ENCODE results near the gene ELAVL2.

ELAVL2 gene

GRCh38 chr9:23663125-23663524 lies 162.9 kb downstream of the ELAVL2 start:
- no peak for DNase-seq (ENCODE audit: extremely low read depth, low read depth)
- TF ChIP-seq CTCF (IDR thresholded peaks at IDR 0.05; ENCODE audit: low read depth, low read length) = no peak

- no peak for DNase-seq (ENCODE audit: extremely low read depth, low read depth)
- TF ChIP-seq CTCF (IDR thresholded peaks at IDR 0.05; ENCODE audit: low read depth, low read length) = no peak
Observed at GRCh38 chr9:23662320-23662719, 163.7 kb downstream of the ELAVL2 start.

GRCh38 chr9:23659346-23660006 lies 166.6 kb downstream of the ELAVL2 start:
- DNase-seq (ENCODE audit: extremely low read depth, low read depth) = no peak
- TF ChIP-seq CTCF (IDR thresholded peaks at IDR 0.05; ENCODE audit: low read depth, low read length) = no peak

GRCh38 chr9:23658376-23659258 lies 167.4 kb downstream of the ELAVL2 start:
- TF ChIP-seq CTCF (IDR thresholded peaks at IDR 0.05; ENCODE audit: low read depth, low read length) = no peak
- no peak for DNase-seq (ENCODE audit: extremely low read depth, low read depth)

- no peak for TF ChIP-seq CTCF (IDR thresholded peaks at IDR 0.05; ENCODE audit: low read depth, low read length)
- DNase-seq (ENCODE audit: extremely low read depth, low read depth) = no peak
Observed at GRCh38 chr9:23651051-23651450, 175.0 kb downstream of the ELAVL2 start.

- no peak for TF ChIP-seq CTCF (IDR thresholded peaks at IDR 0.05; ENCODE audit: low read depth, low read length)
Observed at GRCh38 chr9:23648651-23649050, 177.4 kb downstream of the ELAVL2 start.

GRCh38 chr9:23644896-23645295 lies 181.1 kb downstream of the ELAVL2 start:
- no peak for TF ChIP-seq CTCF (IDR thresholded peaks at IDR 0.05; ENCODE audit: low read depth, low read length)
- no peak for DNase-seq (ENCODE audit: extremely low read depth, low read depth)

More at GRCh38 chr9:23648651-23649050, 177.4 kb downstream of the ELAVL2 start:
- no peak for DNase-seq (ENCODE audit: extremely low read depth, low read depth)
